GM23338 (cell line): ENCODE measurements around the gene ANKRD66. TPM values are rescaled to one million over a fixed set of nuclear protein-coding genes. Genes with fewer than 3 reads are reported as not detected.
A peak's percentile ranks its signal among the peaks of the same experiment; 100 is the strongest.

Source experiments
- ATAC-seq: fragments of 200-7000 bp; cut with Tn5 transposase; 3 replicates; pipeline ENCODE4 v1.9.1; 2020
- DNase-seq: peaks from one replicate; pipeline ENCODE4 v3.0.0-alpha.2; 2015; ENCODE audit warnings: low spot score
- H2AFZ ChIP-seq: fragments of 200-600 bp; sonication (generic); 2 replicates; pipeline ENCODE4 v1.8.0; 2016; ENCODE audit warnings: antibody characterized with exemption, mild to moderate bottlenecking, moderate library complexity
- H3F3A ChIP-seq: fragments of 200-600 bp; sonication (generic); replicated peaks from 2 replicates; pipeline ENCODE4 v1.8.0; 2017; ENCODE audit warnings: antibody characterized with exemption, mixed run types, low read depth
- H3K27ac ChIP-seq: fragments of 200-600 bp; sonication (generic); 2 replicates; pipeline ENCODE4 v1.6.1; 2016; ENCODE audit warnings: low read depth
- H3K27me3 ChIP-seq: fragments of 200-600 bp; sonication (generic); 2 replicates; pipeline ENCODE4 v1.8.0; 2016; ENCODE audit warnings: mild to moderate bottlenecking, mixed run types, moderate library complexity; ENCODE audit not compliant: insufficient read depth
- H3K36me3 ChIP-seq: fragments of 200-600 bp; sonication (generic); 2 replicates; pipeline ENCODE4 v1.8.0; 2016; ENCODE audit warnings: mild to moderate bottlenecking; ENCODE audit not compliant: insufficient read depth
- H3K4me1 ChIP-seq: fragments of 200-600 bp; sonication (generic); 2 replicates; pipeline ENCODE4 v1.8.0; 2016; ENCODE audit warnings: mild to moderate bottlenecking, moderate library complexity; ENCODE audit not compliant: insufficient read depth
- H3K4me2 ChIP-seq: fragments of 200-600 bp; sonication (generic); 2 replicates; pipeline ENCODE4 v1.7.1; 2017; ENCODE audit warnings: mixed run types
- H3K4me3 ChIP-seq: fragments of 200-600 bp; sonication (generic); 2 replicates; pipeline ENCODE4 v1.6.1; 2016; ENCODE audit warnings: mixed run types
- H3K79me2 ChIP-seq: fragments of 200-600 bp; sonication (generic); replicated peaks from 2 replicates; pipeline ENCODE4 v1.8.0; 2017; ENCODE audit warnings: mild to moderate bottlenecking; ENCODE audit not compliant: insufficient read depth
- H3K9me2 ChIP-seq: fragments of 200-600 bp; sonication (generic); 2 replicates; pipeline ENCODE4 v1.8.0; 2017; ENCODE audit not compliant: insufficient read depth
- H4K20me1 ChIP-seq: fragments of 200-600 bp; sonication (generic); replicated peaks from 2 replicates; pipeline ENCODE4 v1.8.0; 2017; ENCODE audit warnings: mild to moderate bottlenecking; ENCODE audit not compliant: insufficient read depth
- H3K27ac Mint-ChIP-seq: 2 replicates; pipeline ENCODE4 v1.8.0; 2020; ENCODE audit warnings: inconsistent platforms, mild to moderate bottlenecking, moderate library complexity, mixed read lengths
- H3K27me3 Mint-ChIP-seq: 3 replicates; pipeline ENCODE4 v1.8.0; 2022; ENCODE audit warnings: low read depth, mild to moderate bottlenecking, moderate library complexity, mixed read lengths, inconsistent platforms; ENCODE audit not compliant: insufficient read depth, poor library complexity
- H3K36me3 Mint-ChIP-seq: 3 replicates; pipeline ENCODE4 v1.8.0; 2021; ENCODE audit warnings: low read depth, mild to moderate bottlenecking, inconsistent platforms, moderate library complexity, mixed read lengths
- H3K4me1 Mint-ChIP-seq: 3 replicates; pipeline ENCODE4 v1.8.0; 2020; ENCODE audit warnings: mild to moderate bottlenecking, inconsistent platforms, mixed read lengths
- H3K4me3 Mint-ChIP-seq: 3 replicates; pipeline ENCODE4 v1.8.0; 2021; ENCODE audit warnings: moderate library complexity, mild to moderate bottlenecking, inconsistent platforms, mixed read lengths
- H3K9me3 Mint-ChIP-seq: 3 replicates; pipeline ENCODE4 v1.8.0; 2020; ENCODE audit warnings: moderate library complexity, mild to moderate bottlenecking, inconsistent platforms, mixed read lengths
- CREB1 ChIP-seq: fragments of 250-450 bp; sonication (Bioruptor Pico); IDR thresholded peaks from 2 replicates; pipeline ENCODE4 v1.5.0; 2020; ENCODE audit warnings: low read depth, mild to moderate bottlenecking, moderate library complexity
- ETS1 ChIP-seq: IDR thresholded peaks from 2 replicates; pipeline ENCODE4 v1.6.1; 2016; ENCODE audit warnings: antibody characterized with exemption
- EZH2 ChIP-seq: fragments of 200-600 bp; sonication (generic); IDR thresholded peaks from one replicate; pipeline ENCODE4 v1.8.0; 2017; ENCODE audit warnings: antibody characterized with exemption, mild to moderate bottlenecking, low read depth; ENCODE audit not compliant: unreplicated experiment
- EZH2phosphoT487 ChIP-seq: fragments of 200-600 bp; sonication (generic); IDR thresholded peaks from one replicate; pipeline ENCODE4 v1.8.1; 2018; ENCODE audit warnings: antibody characterized with exemption; ENCODE audit not compliant: unreplicated experiment
- JUNB ChIP-seq: IDR thresholded peaks from one replicate; pipeline ENCODE4 v1.6.1; 2016; ENCODE audit warnings: antibody characterized with exemption; ENCODE audit not compliant: unreplicated experiment
- NANOG ChIP-seq: IDR thresholded peaks from 2 replicates; pipeline ENCODE4 v1.6.1; 2016; ENCODE audit warnings: antibody characterized with exemption, borderline replicate concordance
- POLR2AphosphoS5 ChIP-seq: IDR thresholded peaks from 2 replicates; pipeline ENCODE4 v1.6.1; 2016; ENCODE audit warnings: antibody characterized with exemption, low read depth
- REST ChIP-seq: IDR thresholded peaks from one replicate; pipeline ENCODE4 v1.6.1; 2018; ENCODE audit warnings: antibody characterized with exemption; ENCODE audit not compliant: unreplicated experiment
- STAT1 ChIP-seq: IDR thresholded peaks from one replicate; pipeline ENCODE4 v1.6.1; 2016; ENCODE audit warnings: antibody characterized with exemption; ENCODE audit not compliant: unreplicated experiment
- ZNF114 ChIP-seq: fragments of 250-450 bp; sonication (Bioruptor Pico); IDR thresholded peaks from 2 replicates; pipeline ENCODE4 v1.5.0; 2020; ENCODE audit warnings: mild to moderate bottlenecking, moderate library complexity
- ZNF331 ChIP-seq: fragments of 250-450 bp; sonication (Bioruptor Pico); IDR thresholded peaks from 2 replicates; pipeline ENCODE4 v1.5.0; 2020; ENCODE audit warnings: low read depth, mild to moderate bottlenecking, moderate library complexity
- ZNF462 ChIP-seq: fragments of 250-450 bp; sonication (Bioruptor Pico); IDR thresholded peaks from 2 replicates; pipeline ENCODE4 v1.5.0; 2020; ENCODE audit warnings: mild to moderate bottlenecking, moderate library complexity
- polyA plus RNA-seq: library from polyadenylated mRNA; unstranded; fragments of >200 nt; fragmentation: Nextera tagmentation; extraction: Ambion mirVana; gene quantifications from 2 replicates; pipeline ENCODE4 v1.2.1, GENCODE V29; 2016
- total RNA-seq: library from RNA; depleted of rRNA; stranded (reverse); fragments of >200 nt; shearing (Covaris generic); gene quantifications from 2 replicates; pipeline ENCODE4 v1.2.3, GENCODE V29; 2014

The ANKRD66 gene
- total and polyA plus RNA-seq, 2 experiments from 2014 or later: not detected

- Mint-ChIP-seq H3K36me3 (no peaks in the 10 kb centered on the region), H3K4me3 (no peak overlapping the region), H3K27ac (no peak overlapping the region), H3K9me3 (no peaks in the 10 kb centered on the region), H3K4me1 (peaks cover 20% of the 10 kb centered on the region), H3K27me3 (peaks cover 21% of the 10 kb centered on the region)
- H2AFZ ChIP-seq: no peak overlapping the region
- no peaks in the 10 kb centered on the region for H3K36me3 ChIP-seq
- H3F3A ChIP-seq: no peaks in the 10 kb centered on the region
- ATAC-seq: no peak
- H3K4me2 ChIP-seq: no peak overlapping the region
- H3K4me1 ChIP-seq: peaks cover 8% of the 10 kb centered on the region; the same call in 1 of the 2 replicates
- TF ChIP-seq NANOG (no peak), POLR2AphosphoS5 (no peak), ETS1 (no peak), EZH2 (no peak), JUNB (no peak), CREB1 (CRISPR knock-in tag) (no peak), ZNF114 (CRISPR knock-in tag) (no peak), ZNF331 (no peak), STAT1 (no peak)
- no peaks in the 10 kb centered on the region for H3K9me2 ChIP-seq
- no peak for DNase-seq
- H4K20me1 ChIP-seq: no peaks in the 10 kb centered on the region
- peaks cover 14% of the 10 kb centered on the region for H3K27me3 ChIP-seq
- H3K79me2 ChIP-seq: no peaks in the 10 kb centered on the region
- H3K4me3 ChIP-seq: no peak overlapping the region
- no peak overlapping the region for H3K27ac ChIP-seq
These were observed 15.7 kb upstream of the ANKRD66 start for GRCh38 chr6:46730921-46731461.

- Histone ChIP-seq H3K27me3 (peaks cover 28% of the 10 kb centered on the region), H2AFZ (0 out of 2 replicates have a peak overlapping the region, but pooled peaks have one; percentile 100), H3K27ac (no peak overlapping the region), H3K4me3 (no peak overlapping the region), H3K79me2 (no peaks in the 10 kb centered on the region), H3F3A (no peaks in the 10 kb centered on the region), H3K36me3 (no peaks in the 10 kb centered on the region), H3K4me2 (no peak overlapping the region), H4K20me1 (no peaks in the 10 kb centered on the region), H3K4me1 (peaks cover 20% of the 10 kb centered on the region), H3K9me2 (0 out of 2 replicates have a peak, but pooled peaks cover under 1% of the 10 kb centered on the region)
- no peak overlapping the region for H3K27ac Mint-ChIP-seq
- no peak overlapping the region; the same call in 2 of the 3 replicates for H3K4me3 Mint-ChIP-seq
- H3K4me1 Mint-ChIP-seq: peaks cover 26% of the 10 kb centered on the region
- peaks cover 27% of the 10 kb centered on the region for H3K27me3 Mint-ChIP-seq
- DNase-seq (no peak), ATAC-seq (no peak)
- no peaks in the 10 kb centered on the region for H3K9me3 Mint-ChIP-seq
- H3K36me3 Mint-ChIP-seq: no peaks in the 10 kb centered on the region
- TF ChIP-seq EZH2phosphoT487: no peak
- TF ChIP-seq ZNF462 (CRISPR knock-in tag): no peak
- TF ChIP-seq REST: no peak
- no peak for TF ChIP-seq POLR2AphosphoS5
- no peak for TF ChIP-seq NANOG
These were observed 13.4 kb upstream of the ANKRD66 start for GRCh38 chr6:46733341-46733801.
